HL-60/S4 treated with retinoic acid at 250 ng/mL for 4 days and 3 days (cell line): ENCODE data around the gene TBRG1.
"Not testable (repeated sequence)": the region's sequence is repeated elsewhere in the genome, so short reads cannot be mapped to it uniquely, and the experiment has no call there.

Source experiments
- in situ Hi-C: fragments of 300-500 bp; cut with MboI; formaldehyde crosslinking; loops from 2 replicates; pipeline ENCODE4 v1.7.0; 2022; ENCODE audit warnings: low sequenced_read_pairs

Gene TBRG1, protein sequence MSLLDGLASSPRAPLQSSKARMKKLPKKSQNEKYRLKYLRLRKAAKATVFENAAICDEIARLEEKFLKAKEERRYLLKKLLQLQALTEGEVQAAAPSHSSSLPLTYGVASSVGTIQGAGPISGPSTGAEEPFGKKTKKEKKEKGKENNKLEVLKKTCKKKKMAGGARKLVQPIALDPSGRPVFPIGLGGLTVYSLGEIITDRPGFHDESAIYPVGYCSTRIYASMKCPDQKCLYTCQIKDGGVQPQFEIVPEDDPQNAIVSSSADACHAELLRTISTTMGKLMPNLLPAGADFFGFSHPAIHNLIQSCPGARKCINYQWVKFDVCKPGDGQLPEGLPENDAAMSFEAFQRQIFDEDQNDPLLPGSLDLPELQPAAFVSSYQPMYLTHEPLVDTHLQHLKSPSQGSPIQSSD

DNA sequence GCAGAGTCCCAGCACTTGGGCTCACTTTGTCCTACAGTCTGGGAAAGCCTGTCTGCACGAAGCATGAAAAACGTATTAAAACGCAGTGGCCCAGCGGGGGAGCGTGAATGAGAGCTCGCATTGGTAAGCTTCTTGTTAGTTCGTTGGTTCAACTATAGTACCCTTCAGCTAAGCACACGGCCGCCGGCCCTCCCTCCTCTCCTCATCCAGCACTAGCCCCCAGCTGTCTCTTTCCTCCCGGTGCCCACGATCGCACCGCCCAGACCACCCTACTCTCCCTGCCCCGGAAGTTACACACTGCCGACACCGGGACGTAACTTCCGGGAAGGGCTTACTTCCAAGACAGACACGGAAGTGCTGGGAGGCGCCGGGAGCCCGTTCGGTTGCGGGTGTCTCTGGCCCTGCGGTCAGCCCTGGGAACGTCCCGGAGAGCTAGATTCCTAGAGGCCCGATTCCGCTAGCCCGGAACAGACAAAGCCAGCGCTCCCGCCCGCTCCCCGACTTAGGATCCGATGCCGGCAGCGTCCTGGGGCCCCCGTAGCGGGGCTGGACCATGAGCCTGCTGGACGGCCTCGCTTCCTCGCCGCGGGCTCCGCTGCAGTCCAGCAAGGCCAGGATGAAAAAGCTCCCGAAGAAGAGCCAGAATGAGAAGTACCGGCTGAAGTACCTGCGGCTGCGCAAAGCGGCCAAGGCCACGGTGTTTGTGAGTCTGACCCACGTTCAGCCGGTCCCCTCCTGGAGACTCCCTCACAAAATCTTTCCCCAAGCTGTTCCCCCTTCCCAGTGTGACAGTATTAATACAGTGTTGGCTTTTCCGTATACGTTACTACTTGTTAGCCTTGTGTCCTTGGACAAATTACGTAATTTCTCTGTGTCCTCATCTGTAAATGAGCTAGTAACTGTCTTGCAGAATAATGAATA lies at the start of gene TBRG1:
Gene TBRG1, plus strand, starts transcription at position 334 of the 921 bp plus-strand sequence. Its CDS starts 220 bp downstream, at position 554.
- in situ Hi-C loops, result no loop called here

DNA sequence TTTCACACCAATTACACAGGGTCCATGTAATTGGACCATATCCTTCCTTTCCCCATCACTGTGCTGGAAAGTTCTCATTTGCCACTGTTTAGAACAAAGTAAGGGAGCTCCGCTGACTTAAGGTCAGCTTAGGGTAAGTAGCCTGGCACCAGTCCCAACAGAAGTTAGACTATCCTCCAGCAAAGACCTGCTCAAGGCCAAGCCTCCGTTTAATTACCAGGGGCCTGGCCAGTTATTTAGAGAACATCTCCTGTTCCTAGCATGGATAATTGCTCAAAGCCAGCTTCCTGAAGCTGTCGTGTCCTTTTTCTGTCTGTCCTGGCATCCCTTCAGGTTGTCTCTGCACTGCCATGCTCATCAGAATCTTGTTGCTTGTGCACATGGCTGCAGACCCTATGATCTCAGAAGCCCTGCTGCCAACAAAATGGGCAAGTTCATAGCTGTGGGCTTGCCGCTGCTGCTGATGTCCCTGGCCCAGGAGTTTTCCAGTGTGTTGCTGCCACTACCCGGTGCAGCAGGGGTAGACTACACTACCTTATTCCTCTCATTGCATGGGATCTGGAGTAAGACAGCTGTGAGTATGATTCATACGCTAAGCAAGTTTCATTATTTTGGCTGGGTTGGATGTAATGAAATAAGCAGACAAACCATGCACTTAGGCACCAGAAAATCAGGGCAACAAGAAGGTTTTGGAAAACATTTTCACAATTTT lies 44.8 kb upstream of the TBRG1 start:
- in situ Hi-C loops, result loop anchor here (10.0 kb wide), 1 partner anchor 163 kb away; no protein-coding TSS in a partner anchor

DNA sequence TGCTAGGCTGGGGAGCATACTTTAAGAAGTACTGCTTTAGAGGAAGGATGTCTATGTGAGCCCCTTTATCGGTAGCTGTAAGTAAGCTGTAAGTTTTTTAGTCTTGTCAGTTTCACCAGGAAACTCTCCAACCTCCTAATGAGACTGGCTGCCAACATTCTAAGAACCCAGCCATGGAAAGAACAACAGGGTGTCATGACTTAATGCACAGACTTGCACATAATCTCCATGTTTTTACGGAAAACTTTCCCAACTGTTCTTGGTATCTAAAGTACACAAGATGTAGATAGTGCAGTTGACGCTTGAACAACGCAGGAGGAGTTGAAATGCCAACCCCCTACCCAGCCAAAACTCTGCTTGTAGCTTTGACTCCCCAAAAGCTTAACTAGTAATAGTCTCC lies 43.9 kb upstream of the TBRG1 start:
- in situ Hi-C loops, result loop anchor here (10.0 kb wide), 1 partner anchor 164 kb away; no protein-coding TSS in a partner anchor

DNA sequence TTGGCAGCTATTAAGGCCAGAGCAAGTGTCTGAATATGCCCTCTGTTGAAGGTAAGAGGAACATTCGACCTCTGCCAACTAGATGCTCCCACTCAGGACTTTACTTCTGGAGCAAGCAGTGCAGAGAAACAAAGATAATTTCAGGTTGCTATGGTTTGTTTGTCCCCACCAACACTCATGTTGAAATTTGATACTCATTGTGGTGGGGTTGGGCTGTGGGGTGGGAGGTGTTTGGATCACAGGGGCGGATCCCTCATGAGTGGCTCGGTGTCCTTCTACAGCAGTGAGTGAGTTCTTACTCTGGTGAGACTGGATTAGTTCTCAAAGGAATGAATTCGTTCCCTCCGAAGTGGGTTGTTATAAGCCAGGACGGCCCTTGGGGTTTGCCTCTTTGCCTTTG lies 40.8 kb upstream of the TBRG1 start:
- in situ Hi-C loops, result no loop called here

DNA sequence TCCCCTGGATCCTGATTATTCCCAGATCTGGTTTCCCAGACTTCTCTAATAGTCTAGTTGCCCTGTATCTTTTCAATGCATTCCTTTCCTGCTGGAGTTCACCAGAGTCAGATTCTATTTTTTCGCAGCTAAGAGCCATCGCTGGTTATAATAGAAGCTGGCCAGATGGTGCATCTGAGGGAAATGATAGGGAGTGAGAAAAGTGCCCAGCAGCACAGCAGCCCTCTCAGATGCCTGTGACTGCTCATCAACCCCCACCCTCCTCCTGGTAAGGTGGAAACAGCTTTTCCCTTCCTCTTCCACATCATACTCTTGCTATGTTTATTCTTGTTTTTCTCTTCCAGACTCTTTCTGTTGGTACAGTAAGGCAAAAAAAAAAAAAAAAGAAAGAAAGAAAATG lies 40.1 kb upstream of the TBRG1 start:
- in situ Hi-C loops, result no loop called here

DNA sequence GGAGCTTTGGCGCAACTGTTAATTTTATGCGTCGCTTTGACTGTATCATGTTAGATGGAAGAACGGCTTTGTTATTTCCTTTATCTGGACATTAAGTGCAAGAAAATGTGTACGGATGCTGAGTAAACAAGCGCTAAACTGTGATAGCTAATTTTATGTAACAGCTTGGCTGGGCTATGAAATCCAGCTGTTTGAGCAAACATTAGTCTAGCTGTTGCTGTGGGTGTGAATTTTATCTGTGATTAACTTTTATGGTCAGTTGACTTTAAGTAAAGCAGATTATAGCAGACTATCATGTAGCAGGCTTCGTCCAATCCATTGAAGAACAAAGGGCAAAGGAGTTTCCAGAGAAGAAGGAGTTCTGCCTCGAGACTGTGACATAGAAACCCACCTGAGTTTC lies 38.9 kb upstream of the TBRG1 start:
- in situ Hi-C loops, result no loop called here

DNA sequence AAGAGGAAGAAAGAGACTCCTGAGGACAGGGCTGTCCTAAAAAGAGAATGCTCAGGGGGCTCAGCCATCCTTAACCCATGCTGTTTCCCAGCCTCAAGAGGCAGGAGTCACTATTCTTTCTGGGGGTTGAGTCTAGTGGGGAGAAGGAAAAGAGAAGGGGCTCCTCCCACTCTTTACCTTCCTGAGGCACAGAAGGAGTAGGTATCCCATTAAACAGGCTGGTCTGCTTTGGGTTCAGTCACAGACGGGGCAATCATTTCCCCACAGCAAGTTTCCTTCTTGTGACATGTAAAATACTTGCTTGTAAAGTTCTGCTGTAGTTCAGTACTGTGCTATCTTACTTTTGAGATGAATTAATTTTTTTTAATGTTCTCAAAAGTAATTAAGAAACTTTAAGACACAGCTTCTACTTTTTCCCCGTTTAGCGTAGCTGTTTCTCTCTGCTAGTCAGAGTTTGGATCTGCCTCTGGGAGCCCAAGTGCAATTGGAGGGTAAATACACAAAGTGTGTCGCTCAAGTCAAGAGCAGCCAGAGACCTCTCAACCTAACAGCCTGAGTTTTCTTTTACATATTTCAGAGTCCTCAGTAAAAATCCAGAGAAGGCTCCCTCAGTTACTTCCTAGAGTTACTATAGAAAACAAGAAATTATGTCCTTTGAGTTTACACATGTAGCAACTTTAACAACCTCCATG lies 37.8 kb upstream of the TBRG1 start:
- in situ Hi-C loops, result no loop called here

DNA sequence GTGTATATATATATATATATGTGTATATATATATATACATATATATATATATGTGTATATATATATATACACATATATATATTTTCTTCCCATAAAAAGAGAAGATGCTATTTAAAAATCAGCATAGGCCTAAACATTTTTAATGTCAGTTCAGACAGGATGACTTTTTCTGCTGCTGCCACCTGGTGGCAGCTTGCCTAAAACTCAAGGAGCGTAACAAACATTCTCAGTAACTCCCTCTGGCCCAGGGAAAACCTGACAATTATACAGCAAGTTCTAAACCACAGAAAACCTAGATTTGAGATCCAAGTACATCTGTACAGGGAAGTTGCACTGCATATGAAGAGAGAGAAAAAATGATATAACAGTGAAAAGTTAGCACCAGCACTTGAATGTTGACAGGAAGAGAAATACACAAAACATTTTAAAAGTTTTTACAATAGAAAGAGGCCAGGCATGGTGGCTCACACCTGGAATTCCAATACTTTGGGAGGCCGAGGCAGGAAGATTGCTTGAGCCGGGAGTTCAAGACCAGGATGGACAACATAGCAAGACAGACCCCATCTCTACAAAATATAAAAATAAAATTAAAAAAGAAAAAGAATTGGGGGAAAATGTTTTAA lies 36.3 kb upstream of the TBRG1 start:
- in situ Hi-C loops, result no loop called here

DNA sequence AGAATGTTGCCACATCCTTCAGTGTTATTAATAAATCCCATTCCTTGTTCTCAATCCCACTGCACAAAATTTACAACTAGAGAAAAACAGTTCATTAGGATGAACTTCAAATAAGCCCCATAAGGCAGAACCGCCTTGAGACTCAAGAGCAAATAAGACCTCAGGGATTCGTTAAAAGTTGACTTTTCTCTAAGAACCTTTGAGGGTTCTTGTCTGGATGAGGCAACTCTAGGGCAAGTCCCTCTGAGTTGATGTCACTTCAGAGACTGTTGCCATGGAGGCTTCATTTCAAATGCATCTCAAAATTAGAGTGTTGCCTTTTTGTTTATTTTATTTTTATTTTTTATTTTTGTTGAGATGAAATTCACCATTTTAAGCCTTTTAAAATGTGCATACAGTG lies 31.2 kb upstream of the TBRG1 start:
- in situ Hi-C loops, result no loop called here

DNA sequence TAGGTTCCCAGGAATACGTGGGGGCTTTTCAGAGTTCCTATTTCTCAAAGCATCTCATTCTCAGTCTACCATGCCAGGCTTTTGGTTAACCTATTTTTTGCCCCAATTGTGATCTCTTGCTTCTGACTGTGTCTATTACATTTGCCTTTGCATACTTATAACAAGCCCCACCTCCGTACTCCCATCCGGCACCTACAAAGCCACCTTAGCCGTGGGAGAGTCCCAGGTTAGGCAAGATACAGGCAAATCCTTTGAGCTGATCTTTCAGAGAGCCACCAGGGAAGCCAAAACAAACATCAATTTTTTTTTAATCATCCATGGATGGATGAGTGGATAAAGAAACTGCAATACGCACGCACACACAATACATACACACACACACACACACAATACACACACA lies 30.0 kb upstream of the TBRG1 start:
- in situ Hi-C loops, result no loop called here

DNA sequence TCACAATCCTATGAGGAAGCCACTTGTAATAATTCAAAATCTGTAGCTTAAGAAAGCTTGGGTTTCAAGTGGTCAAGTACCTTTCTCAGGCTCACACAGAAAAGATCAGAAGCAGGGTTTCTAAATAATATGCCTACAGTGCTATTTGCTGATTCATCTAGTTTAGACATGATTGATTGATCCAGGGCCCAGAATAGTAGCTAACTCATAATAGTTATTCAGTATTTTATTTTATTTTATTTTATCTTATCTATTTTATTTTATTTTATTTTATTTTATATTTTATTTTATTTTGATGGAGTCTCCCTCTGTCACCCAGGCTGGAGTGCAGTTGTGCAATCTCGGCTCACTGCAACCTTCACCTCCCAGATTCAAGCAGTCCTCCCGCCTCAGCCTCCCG lies 27.4 kb upstream of the TBRG1 start:
- in situ Hi-C loops, result no loop called here

DNA sequence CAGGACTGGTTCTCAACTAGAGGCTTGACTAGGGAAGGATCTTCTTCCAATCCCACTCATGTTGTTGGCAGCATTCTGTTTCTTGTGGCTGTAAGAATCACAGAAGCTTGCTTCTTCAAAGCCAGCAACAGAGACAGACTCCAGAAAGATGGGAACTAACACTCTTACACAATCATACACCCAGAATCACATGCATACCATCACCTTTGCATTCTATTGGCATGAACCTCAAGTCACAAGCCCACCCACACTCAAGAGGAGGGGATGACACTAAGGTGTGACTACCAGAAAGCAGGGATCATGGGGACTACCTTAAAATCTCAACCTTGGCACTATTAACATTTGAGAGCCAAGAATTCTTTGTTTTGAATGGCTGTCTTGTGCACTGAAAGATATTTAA lies 25.0 kb upstream of the TBRG1 start:
- in situ Hi-C loops, result no loop called here

DNA sequence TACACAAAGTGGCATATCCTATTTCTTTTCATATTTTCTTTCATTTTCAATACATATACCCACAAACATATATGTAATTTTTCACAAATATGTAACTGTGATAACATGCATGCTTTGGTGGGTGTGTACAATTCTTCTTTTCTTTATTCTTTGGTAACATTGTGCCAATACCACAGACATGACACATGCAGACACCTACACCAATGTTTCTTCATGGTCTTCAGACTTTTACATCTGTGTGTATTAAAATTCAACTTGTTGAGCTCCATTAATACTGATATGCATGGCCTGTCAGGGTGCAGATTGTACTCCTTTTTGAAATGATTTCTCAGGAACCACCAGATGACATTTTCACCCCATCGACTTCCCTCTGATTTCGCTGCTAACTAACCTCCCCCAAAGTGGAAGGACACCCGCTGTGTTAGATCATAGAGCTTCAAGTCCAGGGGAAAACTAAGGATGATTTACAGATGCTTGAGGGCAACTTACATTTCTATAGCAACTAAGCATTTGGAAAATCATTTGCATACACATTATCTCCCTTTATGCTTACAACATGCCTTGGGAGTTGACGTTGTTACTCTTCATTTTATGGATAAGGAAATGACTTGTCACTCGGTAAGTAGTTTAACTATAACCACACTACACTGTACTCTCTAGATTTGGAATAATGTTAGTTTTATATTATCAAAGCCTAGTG lies 21.9 kb upstream of the TBRG1 start:
- in situ Hi-C loops, result no loop called here

DNA sequence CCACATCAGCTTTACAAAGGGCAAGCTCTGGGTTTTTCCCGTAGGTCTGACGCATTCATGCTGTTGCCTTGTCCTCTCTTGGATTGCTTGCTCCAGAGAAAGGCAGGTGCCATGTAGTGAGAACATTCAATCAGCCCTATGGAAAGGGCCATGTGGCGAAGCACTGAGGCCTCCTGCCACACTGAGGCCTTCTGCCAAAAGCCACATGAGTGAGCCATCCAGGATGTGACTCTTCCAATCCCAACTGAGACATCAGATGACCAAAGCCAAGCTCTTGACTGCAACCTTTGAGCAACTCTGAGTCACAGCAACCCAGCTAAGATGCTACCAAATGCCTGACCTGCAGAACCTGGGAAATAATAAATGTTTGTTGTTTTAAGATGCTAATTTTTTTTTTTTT lies 20.5 kb upstream of the TBRG1 start:
- in situ Hi-C loops, result no loop called here

DNA sequence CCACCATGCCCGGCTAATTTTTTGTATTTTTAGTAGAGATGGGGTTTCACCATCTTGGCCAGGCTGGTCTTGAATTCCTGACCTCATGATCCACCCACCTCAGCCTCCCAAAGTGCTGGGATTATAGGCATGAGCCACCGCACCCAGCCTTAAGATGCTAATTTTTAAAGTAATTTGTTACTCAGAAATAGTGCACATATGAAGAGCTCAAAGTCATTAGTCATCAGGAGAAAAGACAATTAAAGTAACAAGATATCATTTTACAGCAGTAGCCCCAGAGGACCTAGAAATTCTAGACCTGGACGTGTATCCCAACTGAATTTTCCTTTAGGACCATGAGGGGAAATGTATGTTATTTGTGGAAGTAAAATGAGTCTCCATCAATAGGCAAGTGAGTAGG lies 19.9 kb upstream of the TBRG1 start:
- in situ Hi-C loops, result not testable (repeated sequence)

DNA sequence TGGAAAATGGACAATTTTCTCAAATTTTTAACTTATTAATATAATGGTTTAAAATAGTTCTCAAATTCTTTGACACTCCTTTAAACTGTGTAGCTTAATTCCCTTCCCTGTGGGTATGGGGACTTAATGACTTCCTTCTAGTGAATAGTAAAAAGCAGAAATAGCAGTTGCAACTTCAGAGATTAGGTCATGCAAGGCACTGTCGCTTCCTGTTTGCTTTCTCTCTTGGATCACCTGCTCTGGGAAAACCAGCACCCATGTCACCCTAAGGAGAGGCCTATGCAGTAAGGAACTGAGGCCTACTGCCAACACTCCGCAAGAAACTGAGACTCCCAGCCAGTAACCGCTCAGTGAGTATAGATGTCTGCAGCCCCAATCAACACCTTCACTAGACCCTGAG lies 16.9 kb upstream of the TBRG1 start:
- in situ Hi-C loops, result no loop called here

DNA sequence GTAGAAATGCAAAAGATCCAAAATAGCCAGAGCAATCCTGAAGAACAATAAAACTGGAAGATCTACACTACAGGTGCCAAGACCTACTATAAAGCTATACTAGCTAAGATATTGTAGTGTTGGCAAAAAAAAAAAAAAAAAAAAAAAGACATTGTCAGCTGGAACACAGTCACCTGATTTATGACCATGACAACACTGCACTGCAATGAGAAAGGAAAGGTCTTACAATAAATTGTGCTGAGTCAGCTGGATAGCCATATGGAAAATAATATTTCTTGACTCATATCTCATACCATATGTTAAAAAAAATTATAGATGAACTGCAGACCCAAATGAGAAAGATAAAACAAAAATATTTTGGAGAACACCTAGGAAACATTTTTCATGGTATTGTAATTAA lies 14.5 kb upstream of the TBRG1 start:
- in situ Hi-C loops, result no loop called here

DNA sequence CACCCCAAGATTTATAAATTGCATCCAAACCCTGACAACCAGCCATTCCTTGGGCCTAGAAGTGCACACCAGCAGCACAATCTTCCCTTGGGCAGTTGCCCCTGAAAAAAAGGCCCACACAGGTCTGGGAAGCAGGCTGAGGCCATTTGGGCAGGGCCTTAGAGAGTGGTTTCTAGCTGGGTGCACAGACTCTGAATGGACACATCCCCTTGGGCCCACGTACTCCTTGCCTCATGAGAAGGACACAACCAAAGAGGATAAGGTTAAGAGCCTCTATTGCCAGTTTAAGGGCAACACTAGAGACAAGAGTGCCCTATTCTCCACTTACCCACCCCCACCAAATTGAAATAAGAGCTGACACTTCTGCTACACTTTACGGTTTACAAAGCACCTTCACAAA lies 12.4 kb upstream of the TBRG1 start:
- in situ Hi-C loops, result no loop called here

DNA sequence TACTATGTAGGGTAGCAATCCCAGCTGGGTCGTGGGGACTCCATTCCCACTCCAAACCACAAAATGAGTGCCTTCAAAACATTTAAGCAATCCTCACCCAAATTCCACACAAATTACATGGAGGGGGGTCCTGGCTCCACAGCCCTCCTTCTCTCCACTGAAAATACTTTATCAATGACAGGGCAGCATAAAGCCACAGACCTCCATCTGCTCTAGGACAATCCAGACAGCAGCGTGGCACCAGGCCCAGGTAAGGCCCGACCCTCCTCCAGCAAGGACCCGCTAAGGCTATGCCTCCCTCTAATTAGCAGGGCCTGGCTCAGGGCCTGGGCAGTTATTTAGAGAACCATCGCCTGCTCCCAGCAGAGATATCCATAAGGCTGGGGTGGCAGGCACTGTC lies 11.6 kb upstream of the TBRG1 start, which contains the start of gene PANX3:
Gene PANX3, plus strand, starts transcription at position 365 of the 400 bp plus-strand sequence. CDS start 129 bp downstream, outside the sequence.
- in situ Hi-C loops, result no loop called here
